ENCODE measurements around the gene CCDC188. TPM values are rescaled to one million over a fixed set of nuclear protein-coding genes. Genes with fewer than 3 reads are reported as not detected.

CCDC188 gene
- total RNA-seq, 1 experiment from 2014 or later, result not detected

DNA sequence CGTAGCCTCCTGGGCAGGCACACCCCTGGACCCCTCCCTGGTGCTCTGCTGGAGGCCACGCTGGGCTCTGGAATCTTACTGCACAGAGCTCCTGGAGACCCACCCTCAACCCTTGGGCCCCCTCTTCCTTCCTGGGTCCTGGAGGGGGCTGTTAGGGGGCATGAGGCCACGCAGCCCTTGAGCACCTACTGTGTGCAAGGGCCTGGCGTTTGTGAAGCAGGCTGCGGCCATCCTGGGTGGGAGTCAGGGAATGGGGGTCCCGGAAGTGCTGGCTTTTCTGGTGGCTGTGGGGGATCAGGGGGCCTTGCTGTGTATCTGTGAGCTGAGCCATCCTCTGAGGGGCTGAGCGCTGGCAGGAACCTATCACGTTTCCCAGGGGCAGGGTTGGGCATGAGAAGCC lies 40.9 kb upstream of the CCDC188 start:
- Mint-ChIP-seq H3K27me3 (ENCODE audit: low read depth) (no peaks in the 10 kb centered on the region; the same call in 1 of the 2 replicates), H3K27ac (peak overlapping the region in 1 of 3 experiments; percentile 40; a peak in 2 of 7 replicates), H3K4me1 (peaks cover 2 to 10% of the 10 kb centered on the region in 2 experiments; a peak in 3 of 4 replicates), H3K9me3 (no peaks in the 10 kb centered on the region), H3K4me3 (no peak overlapping the region), H3K36me3 (ENCODE audit: insufficient read depth in 1 of 3, low read depth in 3 of 3) (no peaks in the 10 kb centered on the region)
- Histone ChIP-seq H3K9ac (ENCODE audit: extremely low read depth, insufficient read length, low read length) (no peak overlapping the region), H3K4me1 (ENCODE audit: insufficient read depth, low read length) (no peaks in the 10 kb centered on the region), H3K4me2 (ENCODE audit: insufficient read depth, insufficient read length, low read length) (no peak overlapping the region), H3K9me3 (ENCODE audit: control insufficient read depth, low read depth, low read length) (no peaks in the 10 kb centered on the region), H2BK20ac (ENCODE audit: low read depth, low read length, poor library complexity, severe bottlenecking) (no peak overlapping the region), H3K27me3 (ENCODE audit: insufficient read depth, low read length) (no peaks in the 10 kb centered on the region), H4K5ac (ENCODE audit: insufficient read length, low read depth, low read length) (no peak overlapping the region), H2AFZ (ENCODE audit: low read length) (no peak overlapping the region), H3K14ac (ENCODE audit: insufficient read depth, low read length) (no peak overlapping the region), H2BK120ac (ENCODE audit: low read depth, low read length, poor library complexity, severe bottlenecking) (no peak overlapping the region), H3K27ac (ENCODE audit: insufficient read length, low read depth, low read length) (no peak overlapping the region), H4K91ac (ENCODE audit: insufficient read length, low read depth, low read length) (no peak overlapping the region), H3K23me2 (ENCODE audit: insufficient read length, low read depth, low read length, poor library complexity, severe bottlenecking) (no peaks in the 10 kb centered on the region), H3K4ac (ENCODE audit: low read depth, low read length) (no peak overlapping the region), H2BK12ac (ENCODE audit: insufficient read length, low read depth, low read length) (no peak overlapping the region), H3K23ac (ENCODE audit: insufficient read length, low read depth, low read length) (no peak overlapping the region), H3K79me2 (ENCODE audit: insufficient read depth, low read length) (no peaks in the 10 kb centered on the region), H4K8ac (replicated peaks; ENCODE audit: insufficient read length, low read depth, low read length) (no peak overlapping the region), H2BK15ac (ENCODE audit: low read depth, low read length) (no peak overlapping the region), H2BK5ac (ENCODE audit: insufficient read length, low read length) (no peak overlapping the region), H2AK5ac (ENCODE audit: insufficient read length, low read length) (no peak overlapping the region), H4K20me1 (ENCODE audit: control insufficient read depth, insufficient read depth, insufficient read length) (no peaks in the 10 kb centered on the region), H3K18ac (ENCODE audit: insufficient read length, low read depth, low read length) (no peak overlapping the region), H3K56ac (ENCODE audit: insufficient read length, low read depth, low read length) (no peak overlapping the region), H3K79me1 (ENCODE audit: insufficient read depth, low read depth, low read length, poor library complexity, severe bottlenecking) (no peaks in the 10 kb centered on the region), H3T11ph (ENCODE audit: low read length) (no peak overlapping the region)
- DNase-seq, result no peak
- TF ChIP-seq, protein P1, sequence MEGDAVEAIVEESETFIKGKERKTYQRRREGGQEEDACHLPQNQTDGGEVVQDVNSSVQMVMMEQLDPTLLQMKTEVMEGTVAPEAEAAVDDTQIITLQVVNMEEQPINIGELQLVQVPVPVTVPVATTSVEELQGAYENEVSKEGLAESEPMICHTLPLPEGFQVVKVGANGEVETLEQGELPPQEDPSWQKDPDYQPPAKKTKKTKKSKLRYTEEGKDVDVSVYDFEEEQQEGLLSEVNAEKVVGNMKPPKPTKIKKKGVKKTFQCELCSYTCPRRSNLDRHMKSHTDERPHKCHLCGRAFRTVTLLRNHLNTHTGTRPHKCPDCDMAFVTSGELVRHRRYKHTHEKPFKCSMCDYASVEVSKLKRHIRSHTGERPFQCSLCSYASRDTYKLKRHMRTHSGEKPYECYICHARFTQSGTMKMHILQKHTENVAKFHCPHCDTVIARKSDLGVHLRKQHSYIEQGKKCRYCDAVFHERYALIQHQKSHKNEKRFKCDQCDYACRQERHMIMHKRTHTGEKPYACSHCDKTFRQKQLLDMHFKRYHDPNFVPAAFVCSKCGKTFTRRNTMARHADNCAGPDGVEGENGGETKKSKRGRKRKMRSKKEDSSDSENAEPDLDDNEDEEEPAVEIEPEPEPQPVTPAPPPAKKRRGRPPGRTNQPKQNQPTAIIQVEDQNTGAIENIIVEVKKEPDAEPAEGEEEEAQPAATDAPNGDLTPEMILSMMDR (conservative IDR thresholded peaks at IDR 0.05), result no peak
- no CpG with 5 or more reads among the region's 8 CpGs for WGBS (ENCODE audit: extremely low coverage, insufficient read length, low lambda C conversion rate)

All from H9 (cell line).